GM12878 (cell line): ENCODE measurements around the gene PARP11. TPM values are rescaled to one million over a fixed set of nuclear protein-coding genes. Genes with fewer than 3 reads are reported as not detected.

Experiments used
- ATAC-seq: fragments of 200-7000 bp; cut with Tn5 transposase; 3 replicates; pipeline ENCODE4 v1.9.1; 2020; ENCODE audit warnings: mild to moderate bottlenecking, moderate library complexity
- BruUV-seq: library from RNA; stranded (reverse); fragments of 400-500 nt; replicated peaks from 2 replicates; lab custom pipeline; 2021; lab: Mats Ljungman, UMichigan
- CTCF ChIA-PET: fragments of 300-600 bp; sonication (Branson Sonifier 250); formaldehyde crosslinking; extraction: SDS; loops from one replicate; lab custom pipeline; 2021; ENCODE audit warnings: inconsistent platforms; lab: Yijun Ruan, JAX
- POLR2A ChIA-PET: fragments of 350-600 bp; formaldehyde crosslinking; extraction: SDS; loops from one replicate; lab custom pipeline; 2021; ENCODE audit warnings: inconsistent platforms; lab: Charles Lee
- RAD21 ChIA-PET: fragments of 300-600 bp; sonication (Branson Sonifier 250); formaldehyde crosslinking; loops from one replicate; lab custom pipeline; 2023; ENCODE audit warnings: antibody characterized with exemption; ENCODE audit not compliant: unreplicated experiment; lab: Charles Lee
- SMC1A ChIA-PET: fragments of 300-600 bp; sonication (Branson Sonifier 250); formaldehyde crosslinking; loops from one replicate; lab custom pipeline; 2023; ENCODE audit not compliant: unreplicated experiment, uncharacterized antibody; lab: Charles Lee
- DNase-seq: peaks from one replicate; pipeline ENCODE4 v3.0.0-alpha.2; 2011; ENCODE audit warnings: low read depth, low spot score
- FAIRE-seq: peaks from 3 replicates; lab custom pipeline; 2011; peaks lifted over from hg19 to GRCh38; lab: Jason Lieb, UNC
- H2AFZ ChIP-seq: 2 replicates; pipeline ENCODE4 v1.6.0; 2011; ENCODE audit warnings: low read depth, low read length, control low read depth; ENCODE audit not compliant: control insufficient read depth
- H3K27ac ChIP-seq: 2 replicates; pipeline ENCODE4 v1.5.1; 2011; ENCODE audit warnings: control low read depth; ENCODE audit not compliant: control insufficient read depth, insufficient read depth
- H3K27me3 ChIP-seq, 2 experiments: replicated peaks in 1 of 2; 2 replicates each; pipeline versions ENCODE4 v1.6.0 to v1.6.1; 2011; ENCODE audit warnings: low read length in 1 of 2; ENCODE audit not compliant: control insufficient read depth in 2 of 2, insufficient read depth in 2 of 2
- H3K36me3 ChIP-seq, 2 experiments: 2 replicates each; pipeline ENCODE4 v1.5.1; 2011; ENCODE audit warnings: low read length in 1 of 2; ENCODE audit not compliant: control insufficient read depth in 2 of 2, insufficient read depth in 2 of 2
- H3K4me1 ChIP-seq: 2 replicates; pipeline ENCODE4 v1.6.1; 2011; ENCODE audit warnings: mild to moderate bottlenecking, low read length, moderate library complexity, mixed read lengths; ENCODE audit not compliant: control insufficient read depth, insufficient read depth
- H3K4me2 ChIP-seq: 2 replicates; pipeline ENCODE4 v1.6.0; 2011; ENCODE audit warnings: control low read depth; ENCODE audit not compliant: control insufficient read depth, insufficient read depth
- H3K4me3 ChIP-seq: fragments of 200-600 bp; sonication (generic); 2 replicates; pipeline ENCODE4 v1.5.1; 2016
- H3K79me2 ChIP-seq: 2 replicates; pipeline ENCODE4 v1.6.0; 2011; ENCODE audit warnings: low read length; ENCODE audit not compliant: control insufficient read depth, insufficient read depth
- H3K9ac ChIP-seq: 2 replicates; pipeline ENCODE4 v1.8.0; 2011; ENCODE audit warnings: low read length, control low read depth, mixed read lengths; ENCODE audit not compliant: control insufficient read depth, insufficient read depth
- H3K9me3 ChIP-seq: replicated peaks from 3 replicates; pipeline ENCODE4 v1.5.1; 2011; ENCODE audit warnings: mild to moderate bottlenecking, low read length; ENCODE audit not compliant: control insufficient read depth, insufficient read depth
- H4K20me1 ChIP-seq: 2 replicates; pipeline ENCODE4 v1.6.0; 2011; ENCODE audit not compliant: control insufficient read depth, insufficient read depth
- ASH2L ChIP-seq: fragments of 300-600, 200-600 bp; sonication (generic); IDR thresholded peaks from 2 replicates; pipeline ENCODE4 v1.6.1; 2017; ENCODE audit warnings: low read depth, mild to moderate bottlenecking, borderline replicate concordance
- BACH1 ChIP-seq: fragments of 450-650 bp; IDR thresholded peaks from 2 replicates; pipeline ENCODE4 v1.6.1; 2017; ENCODE audit warnings: mild to moderate bottlenecking, borderline replicate concordance
- CEBPZ ChIP-seq: fragments of 150-350 bp; IDR thresholded peaks from 2 replicates; pipeline ENCODE4 v1.6.1; 2016; ENCODE audit warnings: low read depth, low read length
- EZH2 ChIP-seq: IDR thresholded peaks from 2 replicates; pipeline ENCODE4 v1.6.1; 2012; ENCODE audit warnings: low read depth, mild to moderate bottlenecking, control low read depth, inconsistent platforms, low read length, borderline replicate concordance; ENCODE audit not compliant: control insufficient read depth
- GATAD2B ChIP-seq: fragments of 450-650 bp; conservative IDR thresholded peaks from 2 replicates; pipeline ENCODE4 v1.6.1; 2017; ENCODE audit warnings: low read depth, mild to moderate bottlenecking, moderate library complexity
- MTA2 ChIP-seq: fragments of 450-650 bp; IDR thresholded peaks from 2 replicates; pipeline ENCODE4 v1.6.1; 2016; ENCODE audit warnings: low read depth, mild to moderate bottlenecking, moderate library complexity
- MXI1 ChIP-seq: fragments of 150-350 bp; IDR thresholded peaks from 2 replicates; pipeline ENCODE4 v1.6.1; 2011; ENCODE audit warnings: low read depth, mild to moderate bottlenecking, inconsistent platforms, low read length, improper control_type of control experiment
- NFIC ChIP-seq: IDR thresholded peaks from 2 replicates; pipeline ENCODE4 v1.6.1; 2012; ENCODE audit warnings: low read depth, mild to moderate bottlenecking, inconsistent platforms, low read length, moderate library complexity
- NFXL1 ChIP-seq: fragments of 450-650 bp; IDR thresholded peaks from 2 replicates; pipeline ENCODE4 v1.6.1; 2017; ENCODE audit warnings: antibody characterized with exemption, mild to moderate bottlenecking, borderline replicate concordance
- NFYB ChIP-seq: IDR thresholded peaks from 2 replicates; pipeline ENCODE4 v1.6.1; 2011; ENCODE audit warnings: low read depth, mild to moderate bottlenecking, low read length, improper control_type of control experiment, moderate library complexity; ENCODE audit not compliant: insufficient read depth
- RFX5 ChIP-seq: IDR thresholded peaks from 2 replicates; pipeline ENCODE4 v1.6.1; 2011; ENCODE audit warnings: low read depth, low read length, improper control_type of control experiment
- SIX5 ChIP-seq: IDR thresholded peaks from 2 replicates; pipeline ENCODE4 v1.6.1; 2011; ENCODE audit warnings: mild to moderate bottlenecking, low read depth, low read length, moderate library complexity; ENCODE audit not compliant: severe bottlenecking
- SRF ChIP-seq, 2 experiments: IDR thresholded peaks; 2 replicates each; pipeline ENCODE4 v1.6.1; 2011; ENCODE audit warnings: low read depth in 2 of 2, low read length in 2 of 2, mild to moderate bottlenecking in 1 of 2, moderate library complexity in 1 of 2
- SUPT20H ChIP-seq: IDR thresholded peaks from 2 replicates; pipeline ENCODE4 v1.6.1; 2011; ENCODE audit warnings: low read depth, mild to moderate bottlenecking, low read length, moderate library complexity, borderline replicate concordance; ENCODE audit not compliant: control insufficient read depth
- TAF1 ChIP-seq: IDR thresholded peaks from 2 replicates; pipeline ENCODE4 v1.6.1; 2011; ENCODE audit warnings: mild to moderate bottlenecking, low read depth, low read length, borderline replicate concordance
- TBL1XR1 ChIP-seq: IDR thresholded peaks from 2 replicates; pipeline ENCODE4 v1.6.1; 2012; ENCODE audit warnings: low read depth, low read length, improper control_type of control experiment
- WRNIP1 ChIP-seq: IDR thresholded peaks from 2 replicates; pipeline ENCODE4 v1.6.1; 2011; ENCODE audit warnings: low read depth, low read length, improper control_type of control experiment, borderline replicate concordance
- ZBED1 ChIP-seq: IDR thresholded peaks from 2 replicates; pipeline ENCODE4 v1.6.1; 2016; ENCODE audit warnings: borderline replicate concordance
- WGBS: methylation state at CpG from one replicate; pipeline ENCODE4 v1.1.6; 2016; ENCODE audit warnings: low lambda C conversion rate; ENCODE audit not compliant: insufficient replicate concordance, insufficient coverage; ENCODE audit errors: missing lambda C conversion rate; 5-methylcytosine and 5-hydroxymethylcytosine counted together
- in situ Hi-C: fragments of 300-500 bp; cut with MboI; formaldehyde crosslinking; loops from 9 replicates; pipeline ENCODE4 v1.14.3; 2018; ENCODE audit warnings: mixed read lengths
- intact Hi-C: fragments of 100-400 bp; cut with micrococcal nuclease; formaldehyde crosslinking; loops from one replicate; pipeline ENCODE4 v1.14.2; 2022; ENCODE audit not compliant: unreplicated experiment
- polyA plus RNA-seq, 11 experiments: library from polyadenylated mRNA; depleted of rRNA in 4 of 11; unstranded in 6 of 11; stranded (reverse) in 5 of 11; fragments of >200 nt; fragmentation: Nextera tagmentation in 4 of 11; fragmentation: Illumina TruSeq in 1 of 11; extraction: Ambion mirVana in 4 of 11; extraction: Trizol in 1 of 11; gene quantifications; 1 replicate in 1 of 11; 2 replicates in 10 of 11; pipeline versions ENCODE4 v1.2.1 to v1.2.3, GENCODE V29; 2011 to 2016; ENCODE audit warnings: inconsistent platforms in 2 of 11, missing spikeins in 2 of 11, low read depth in 1 of 11
- total RNA-seq, 4 experiments: library from RNA; depleted of rRNA in 3 of 4; stranded (reverse); fragments of >200 nt in 3 of 4; fragmentation: Illumina TruSeq in 1 of 4; extraction: Trizol in 1 of 4; gene quantifications; 2 replicates each; pipeline versions ENCODE4 v1.2.1 to v1.2.3, GENCODE V29; 2013 to 2021
- TF ChIP-seq, protein P1 (sequence below): fragments of 450-650 bp; IDR thresholded peaks from 2 replicates; pipeline ENCODE4 v1.6.1; 2017; ENCODE audit warnings: mild to moderate bottlenecking

Gene PARP11
- total and polyA plus RNA-seq, 10 of the 15 experiments (the other 5 are each of a cell fraction or from before 2014, with no cell fraction given): 3.0 to 14.1 (median 6.3) TPM

DNA sequence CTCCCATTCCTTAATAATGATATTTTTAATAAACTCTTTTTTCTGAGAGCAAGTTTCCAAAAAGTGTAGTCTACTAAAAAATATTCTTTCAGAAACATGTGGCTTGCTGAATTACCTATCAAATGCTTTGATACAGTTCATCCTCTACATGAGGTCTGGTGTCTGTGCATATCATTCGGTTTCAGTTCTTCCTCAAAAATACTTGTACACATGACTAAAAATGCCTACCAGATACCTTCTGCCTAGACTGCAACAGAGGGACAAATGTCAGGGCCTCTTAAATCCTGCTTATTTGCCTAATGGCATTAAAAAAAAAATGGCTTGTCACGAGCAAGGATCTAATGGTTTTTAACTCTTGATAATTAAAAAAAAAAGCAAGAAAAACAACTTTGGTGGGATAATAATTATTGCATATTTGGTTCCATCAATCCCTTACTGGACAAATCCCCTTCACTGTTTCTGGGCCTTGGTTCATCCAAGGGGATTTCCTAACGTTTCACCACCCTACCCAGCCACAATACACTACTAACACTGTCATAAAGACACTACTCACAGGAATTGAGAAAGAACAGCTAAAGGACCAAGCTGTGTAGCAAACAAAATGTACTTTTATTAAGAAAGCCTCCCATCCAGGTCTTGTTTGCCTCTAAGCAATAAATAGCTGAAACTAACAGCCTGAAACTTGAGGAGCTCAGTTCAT is 45.7 kb downstream of the PARP11 start (continued):
- TF ChIP-seq GATAD2B (no peak), TAF1 (no peak), EZH2 (no peak), WRNIP1 (no peak), NFIC (0 out of 2 replicates have a peak, but pooled peaks have one; percentile 34), ZBED1 (no peak), NFXL1 (no peak), SIX5 (no peak), MTA2 (peak; percentile 34; the same call in 1 of the 2 replicates), BACH1 (no peak)
- TF ChIP-seq, protein P1, sequence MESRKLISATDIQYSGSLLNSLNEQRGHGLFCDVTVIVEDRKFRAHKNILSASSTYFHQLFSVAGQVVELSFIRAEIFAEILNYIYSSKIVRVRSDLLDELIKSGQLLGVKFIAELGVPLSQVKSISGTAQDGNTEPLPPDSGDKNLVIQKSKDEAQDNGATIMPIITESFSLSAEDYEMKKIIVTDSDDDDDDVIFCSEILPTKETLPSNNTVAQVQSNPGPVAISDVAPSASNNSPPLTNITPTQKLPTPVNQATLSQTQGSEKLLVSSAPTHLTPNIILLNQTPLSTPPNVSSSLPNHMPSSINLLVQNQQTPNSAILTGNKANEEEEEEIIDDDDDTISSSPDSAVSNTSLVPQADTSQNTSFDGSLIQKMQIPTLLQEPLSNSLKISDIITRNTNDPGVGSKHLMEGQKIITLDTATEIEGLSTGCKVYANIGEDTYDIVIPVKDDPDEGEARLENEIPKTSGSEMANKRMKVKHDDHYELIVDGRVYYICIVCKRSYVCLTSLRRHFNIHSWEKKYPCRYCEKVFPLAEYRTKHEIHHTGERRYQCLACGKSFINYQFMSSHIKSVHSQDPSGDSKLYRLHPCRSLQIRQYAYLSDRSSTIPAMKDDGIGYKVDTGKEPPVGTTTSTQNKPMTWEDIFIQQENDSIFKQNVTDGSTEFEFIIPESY: no peak

DNA sequence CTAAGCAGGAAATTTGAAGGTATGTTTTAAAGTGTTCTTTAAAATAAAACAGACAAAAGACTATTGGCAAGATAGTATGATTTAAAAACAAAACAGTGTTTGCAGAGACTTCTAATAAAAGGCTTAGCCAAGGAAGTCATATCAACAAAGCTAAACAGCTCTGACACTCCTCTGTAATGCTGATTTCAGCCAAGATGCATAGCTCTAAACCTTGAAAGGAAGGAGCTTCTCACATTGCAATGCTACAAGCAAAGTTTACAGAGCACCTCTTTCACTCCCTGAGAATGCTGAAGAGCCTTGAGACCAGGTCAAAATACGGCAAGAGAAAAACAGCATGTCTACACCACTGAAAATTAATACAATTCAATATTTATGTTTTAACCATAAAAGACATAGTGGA is 51.8 kb downstream of the PARP11 start:
- WGBS: 100% methylated on average over 1 of the region's 1 CpG
- in situ Hi-C loops: no loop called here
- H3K4me2 ChIP-seq: no peak overlapping the region
- TF ChIP-seq CEBPZ (no peak), TBL1XR1 (no peak), RFX5 (no peak), SUPT20H (no peak), NFYB (no peak), SRF (IDR thresholded peaks at IDR 0.05; ENCODE audit: low read depth in 2 of 2, low read length in 2 of 2) (no peak), ASH2L (no peak), MXI1 (no peak)

More for the DNA sequence above, 51.8 kb downstream of the PARP11 start:
- no TSS peak for BruUV-seq
- Histone ChIP-seq H3K4me1 (no peaks in the 10 kb centered on the region), H4K20me1 (no peaks in the 10 kb centered on the region), H3K4me3 (no peak overlapping the region), H3K36me3 (no peaks in the 10 kb centered on the region), H3K79me2 (no peaks in the 10 kb centered on the region), H3K27me3 (no peaks in the 10 kb centered on the region), H3K9ac (no peak overlapping the region), H3K9me3 (no peaks in the 10 kb centered on the region), H3K27ac (no peak overlapping the region), H2AFZ (no peak overlapping the region)
- intact Hi-C loops: no loop called here
- SMC1A ChIA-PET: interaction anchor here (1.4 kb wide), 1 partner anchor 9 kb away, joined by 5 read pairs; no protein-coding TSS in a partner anchor
- RAD21 ChIA-PET: no interaction called here
- CTCF ChIA-PET: interaction anchor here (1.0 kb wide), 2 partner anchors 17 to 64 kb away, joined by 3 read pairs; no protein-coding TSS in a partner anchor
- FAIRE-seq (no peak), ATAC-seq (no peak), DNase-seq (no peak)
- POLR2A ChIA-PET: no interaction called here
